Posterior cingulate gyrus (tissue), 11 donors: ENCODE data around the gene RCAN2.
A peak's percentile ranks its signal among the peaks of the same experiment; 100 is the strongest.
"Not testable (repeated sequence)": the region's sequence is repeated elsewhere in the genome, so short reads cannot be mapped to it uniquely, and the experiment has no call there.

Source experiments
- DNase-seq, 10 donors: peaks; one replicate each; pipeline versions ENCODE4 v3.0.0 to v3.0.0-alpha.2; 2020 to 2021; ENCODE audit warnings: mixed read lengths in 3 of 10
- intact Hi-C: fragments of 100-400 bp; cut with DNase I; formaldehyde crosslinking; loops from one replicate; pipeline ENCODE4 v1.15.1; 2023

RCAN2 gene

DNA sequence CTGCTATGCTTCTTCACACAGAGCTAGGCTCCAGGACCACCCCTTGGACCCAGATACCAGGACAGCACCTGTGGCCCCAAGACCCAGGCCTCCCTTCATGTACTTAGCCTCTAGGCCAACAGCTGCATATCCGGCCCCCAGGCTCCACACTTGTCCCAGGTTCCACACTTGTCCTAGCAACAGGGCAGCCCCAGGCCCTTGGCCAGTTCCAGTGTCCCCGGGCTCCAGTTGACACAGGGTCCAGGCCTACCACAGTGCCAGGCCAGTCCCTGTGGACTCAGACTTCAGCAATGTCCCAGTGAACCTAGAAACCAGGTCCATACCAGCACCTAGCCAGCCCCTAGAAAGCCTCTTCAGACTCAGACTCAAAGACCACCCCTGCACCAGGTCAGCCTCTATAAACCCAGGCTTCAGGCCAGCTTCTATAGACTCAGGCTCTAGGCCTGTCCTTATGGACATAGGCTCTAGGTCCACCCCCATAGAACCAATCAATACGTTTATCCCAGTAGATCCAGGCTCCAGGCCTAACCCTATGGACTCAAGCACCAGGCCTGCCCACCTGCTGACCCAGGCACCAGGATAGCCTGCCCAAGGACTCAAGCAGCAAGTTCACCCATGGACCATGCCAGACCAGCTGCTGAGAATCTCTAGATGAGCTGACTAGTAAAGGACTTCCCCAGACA is 46.3 kb downstream of the RCAN2 start:
- intact Hi-C loops = no loop called here
- DNase-seq = peak in 2 of 10 donors; percentile 57 to 63

DNA sequence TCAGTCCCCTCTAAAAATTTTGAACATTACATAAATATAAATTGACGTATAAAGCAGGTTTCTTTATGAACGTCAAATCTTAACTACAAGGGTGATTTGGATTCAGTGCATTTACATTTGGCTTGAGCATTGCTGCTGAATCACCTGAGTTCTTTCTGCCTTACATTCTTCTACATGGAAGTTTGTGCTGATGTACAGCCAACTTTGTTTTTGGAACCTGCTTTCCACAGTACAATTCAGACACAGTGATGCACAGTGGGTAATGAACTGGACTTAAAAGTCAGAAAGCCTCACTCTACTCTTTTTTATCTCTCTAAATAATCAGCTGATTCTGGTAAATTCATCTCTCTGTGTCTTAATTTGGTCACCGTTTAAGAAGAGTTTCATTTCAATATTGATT is 47.6 kb downstream of the RCAN2 start:
- DNase-seq = no peak
- intact Hi-C loops = no loop called here

DNA sequence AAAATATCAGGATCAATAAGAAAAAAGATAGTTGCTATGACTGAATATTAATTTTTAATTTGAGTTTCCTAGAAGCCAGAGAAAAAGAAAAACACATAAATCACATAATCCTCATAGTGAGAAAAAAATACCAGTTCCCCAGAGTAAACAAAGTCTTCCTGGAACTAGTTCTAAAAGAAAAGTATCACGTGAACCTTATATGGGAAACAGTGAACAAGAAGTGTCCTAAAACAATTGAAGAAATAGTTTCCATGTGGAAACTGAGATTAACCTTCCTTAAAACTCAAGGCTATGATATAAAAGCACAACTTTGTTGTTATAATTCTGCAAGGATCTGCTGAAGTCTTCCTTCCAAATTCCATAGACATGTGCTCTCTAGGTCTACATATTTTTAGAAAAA is 50.6 kb downstream of the RCAN2 start:
- intact Hi-C loops = no loop called here
- no peak for DNase-seq

DNA sequence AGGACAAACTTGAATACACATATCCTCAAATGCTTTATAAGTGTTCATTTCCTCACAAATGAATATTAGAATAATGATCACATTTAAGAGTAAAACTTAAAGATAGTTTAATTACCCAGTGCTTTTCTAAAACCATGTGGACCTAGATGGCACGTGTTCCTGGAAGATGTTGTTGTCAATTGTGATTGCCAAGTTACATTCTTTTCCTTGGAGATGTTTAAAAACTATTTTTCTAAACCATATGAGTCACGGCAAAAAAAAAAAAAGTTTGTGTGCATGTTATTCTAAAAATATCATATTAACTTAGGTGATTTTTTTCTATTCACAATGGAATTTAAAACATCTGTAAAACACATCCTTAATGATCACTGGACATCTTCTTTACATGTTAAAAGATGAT is 51.1 kb downstream of the RCAN2 start:
- DNase-seq = no peak
- intact Hi-C loops = no loop called here

DNA sequence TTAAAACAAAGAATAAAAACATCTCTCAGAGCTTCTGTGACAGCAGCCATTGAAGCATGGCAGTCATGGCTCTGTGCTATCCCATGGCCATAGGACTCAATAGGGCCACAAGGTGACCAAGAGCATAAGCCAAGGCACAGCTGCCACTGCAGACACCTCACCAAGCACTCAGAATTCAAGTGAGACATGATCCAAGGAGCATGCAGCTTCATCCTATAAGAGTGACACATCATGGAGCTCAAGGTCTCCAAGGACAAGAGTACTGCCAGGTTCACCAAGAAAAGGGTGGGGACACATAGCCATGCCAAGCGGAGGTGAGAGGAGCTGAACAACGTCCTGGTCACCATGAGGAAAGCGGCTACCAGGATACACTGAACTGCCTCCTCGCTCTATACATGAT is 53.0 kb downstream of the RCAN2 start:
- intact Hi-C loops = no loop called here
- DNase-seq = peak in 1 of 10 donors; percentile 34

DNA sequence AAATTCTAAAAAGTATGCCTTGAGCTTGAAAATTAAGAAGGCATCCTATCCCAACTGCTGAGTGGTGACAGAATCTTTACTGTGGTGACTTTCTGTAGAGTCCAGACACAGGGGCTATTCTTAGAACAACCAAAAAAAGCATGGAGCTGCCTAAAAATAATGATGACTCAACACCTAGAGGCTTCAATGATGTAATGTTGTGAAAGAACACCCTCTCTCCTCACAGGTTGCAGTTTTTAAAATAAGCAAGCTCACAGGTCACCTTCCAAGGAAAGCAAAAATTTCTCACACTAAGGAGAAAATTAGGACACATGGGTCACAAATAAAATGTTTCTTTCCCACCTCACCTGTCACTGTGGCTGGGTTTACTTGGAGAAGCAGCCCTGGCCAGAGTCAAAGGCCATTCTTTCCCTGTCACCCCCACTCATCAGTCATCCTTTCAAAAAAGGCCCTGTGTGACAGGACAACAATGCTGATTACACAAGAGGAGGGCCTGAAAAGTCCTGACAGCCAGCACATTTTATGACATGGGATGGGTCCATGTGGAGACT is 53.5 kb downstream of the RCAN2 start:
- intact Hi-C loops = no loop called here
- DNase-seq = no peak

- intact Hi-C loops = loop anchor here (5.0 to 10.0 kb wide), 3 partner anchors 70 to 562 kb away; partner anchors contain the start of gene RCAN2
- DNase-seq = no peak
These were observed 68.6 kb downstream of the RCAN2 start for GRCh38 chr6:46422619-46423018.

- DNase-seq = peak in 1 of 10 donors; percentile 26
- intact Hi-C loops = loop anchor here (5.0 to 10.0 kb wide), 3 partner anchors 70 to 563 kb away; partner anchors contain the start of gene RCAN2
These were observed 69.3 kb downstream of the RCAN2 start for GRCh38 chr6:46421939-46422338.

DNA sequence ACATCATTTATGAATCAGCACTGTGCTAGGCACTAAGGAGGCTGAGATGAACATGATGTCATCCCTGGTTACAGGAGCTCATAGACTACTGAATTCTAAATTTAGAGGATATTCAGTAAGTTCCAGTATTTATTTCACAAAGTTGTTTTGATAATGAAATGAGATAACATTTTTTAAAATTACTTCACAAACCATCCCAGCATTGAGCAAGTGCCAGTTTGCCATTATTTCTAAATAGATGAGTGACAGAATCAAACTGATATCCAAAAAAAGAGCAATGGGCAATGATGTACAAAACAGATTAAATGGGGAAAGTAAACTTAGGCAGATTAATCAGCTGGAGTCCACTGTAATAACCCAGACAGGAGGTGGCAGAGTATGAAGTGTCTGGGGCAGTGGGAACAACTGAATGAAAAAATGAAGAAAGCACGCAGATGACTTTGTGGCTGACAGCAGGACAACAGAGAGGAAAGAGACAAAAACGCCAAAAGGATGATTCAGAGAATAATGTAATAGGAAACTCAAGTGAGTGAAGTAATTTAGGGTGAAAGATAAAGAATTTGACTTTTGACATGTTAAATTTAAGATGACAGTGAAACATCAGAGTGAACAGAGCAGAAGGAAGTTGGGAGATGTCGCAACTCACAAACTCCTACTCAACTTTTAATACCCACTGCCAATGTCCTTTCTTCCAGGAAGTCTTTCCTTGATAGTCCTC is 70.2 kb downstream of the RCAN2 start:
- DNase-seq = no peak
- intact Hi-C loops = loop anchor here (5.0 to 10.0 kb wide), 3 partner anchors 71 to 564 kb away; partner anchors contain the start of gene RCAN2

DNA sequence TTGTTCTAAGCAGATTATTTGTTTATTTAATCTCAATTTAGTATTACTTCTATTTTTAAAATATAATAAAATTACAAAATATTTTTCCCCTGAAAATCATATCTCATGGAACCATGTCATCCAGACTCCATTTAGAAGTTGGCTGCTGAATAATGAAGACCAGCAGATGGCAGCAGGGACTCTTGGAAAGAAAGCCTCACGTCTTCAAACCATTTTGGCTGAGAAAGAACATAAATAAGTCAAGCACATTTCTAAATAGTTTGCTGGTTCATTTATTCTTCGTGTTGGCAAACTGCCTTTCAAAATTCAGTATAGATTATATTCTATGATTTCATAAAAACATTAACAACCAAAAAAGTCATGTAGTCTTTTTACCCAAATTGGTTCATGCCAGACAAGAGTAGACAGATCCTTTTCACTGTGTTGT is 71.7 kb downstream of the RCAN2 start:
- peak in 8 of 10 donors; percentile 32 to 89 (median 66) for DNase-seq
- intact Hi-C loops = loop anchor here (1.0 to 10.0 kb wide), 4 partner anchors 73 to 565 kb away; partner anchors contain the start of gene RCAN2

DNA sequence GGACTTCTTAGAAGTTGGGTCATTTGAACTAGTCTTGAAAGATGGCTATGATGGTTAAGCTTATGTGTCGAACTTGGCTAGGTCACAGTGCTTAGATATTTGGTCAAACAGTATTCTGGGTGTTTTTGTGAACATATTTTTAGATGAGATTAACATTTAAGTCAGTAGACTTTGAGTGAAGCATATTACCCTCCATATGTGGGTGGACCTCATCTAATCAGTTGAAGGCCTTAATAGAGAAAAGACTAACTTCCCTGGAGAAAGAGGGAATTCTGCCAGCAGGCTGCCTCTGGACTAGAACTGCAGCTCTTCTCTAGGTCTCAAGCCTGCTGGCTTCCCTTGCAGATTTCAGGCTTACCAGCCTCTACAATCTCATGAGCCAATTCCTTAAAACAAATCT is 76.9 kb downstream of the RCAN2 start:
- intact Hi-C loops = loop anchor here (5.0 kb wide), 1 partner anchor 322 kb away; no protein-coding TSS in a partner anchor

GRCh38 chr6:46412662-46413061 is 78.6 kb downstream of the RCAN2 start:
- intact Hi-C loops = loop anchor here (5.0 kb wide), 1 partner anchor 320 kb away; no protein-coding TSS in a partner anchor
- no peak for DNase-seq

More for the DNA sequence above, 76.9 kb downstream of the RCAN2 start:
- DNase-seq = no peak

DNA sequence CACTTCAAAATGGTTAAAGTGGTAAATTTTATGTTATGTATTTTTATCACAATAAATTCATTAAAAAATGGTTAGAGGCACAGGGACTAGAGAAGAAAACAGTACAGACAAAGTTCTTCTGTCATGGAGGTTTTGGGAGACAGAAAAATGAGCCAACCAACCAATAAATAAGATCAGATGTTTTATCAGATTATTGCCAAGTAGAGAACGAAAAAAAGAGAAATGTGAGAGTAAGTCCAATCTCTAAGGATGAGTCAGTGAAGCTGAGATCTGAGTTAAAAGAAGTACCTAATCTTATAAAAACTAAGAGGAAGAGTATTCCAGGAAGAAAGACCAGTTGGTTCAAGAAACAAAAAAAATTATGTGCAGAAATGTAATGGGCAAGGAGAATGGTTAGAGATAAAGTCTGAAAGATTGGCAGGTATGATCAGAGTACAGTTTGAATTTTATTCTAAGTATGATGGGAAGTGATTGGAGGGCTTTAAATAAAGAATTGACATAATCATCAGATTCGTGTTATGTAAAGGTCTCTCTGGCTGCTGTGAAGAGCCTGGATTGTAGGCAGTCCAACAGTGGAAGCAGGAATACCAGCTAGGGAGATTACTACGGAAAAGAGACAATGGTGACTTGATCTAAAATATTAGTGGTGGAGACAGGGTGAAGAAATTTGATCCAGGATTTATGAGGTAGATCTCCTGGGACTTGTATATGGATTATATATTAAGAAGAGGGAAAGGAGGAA is 79.6 kb downstream of the RCAN2 start:
- intact Hi-C loops = loop anchor here (2.0 to 5.0 kb wide), 2 partner anchors 191 to 319 kb away; no protein-coding TSS in a partner anchor
- DNase-seq = no peak

DNA sequence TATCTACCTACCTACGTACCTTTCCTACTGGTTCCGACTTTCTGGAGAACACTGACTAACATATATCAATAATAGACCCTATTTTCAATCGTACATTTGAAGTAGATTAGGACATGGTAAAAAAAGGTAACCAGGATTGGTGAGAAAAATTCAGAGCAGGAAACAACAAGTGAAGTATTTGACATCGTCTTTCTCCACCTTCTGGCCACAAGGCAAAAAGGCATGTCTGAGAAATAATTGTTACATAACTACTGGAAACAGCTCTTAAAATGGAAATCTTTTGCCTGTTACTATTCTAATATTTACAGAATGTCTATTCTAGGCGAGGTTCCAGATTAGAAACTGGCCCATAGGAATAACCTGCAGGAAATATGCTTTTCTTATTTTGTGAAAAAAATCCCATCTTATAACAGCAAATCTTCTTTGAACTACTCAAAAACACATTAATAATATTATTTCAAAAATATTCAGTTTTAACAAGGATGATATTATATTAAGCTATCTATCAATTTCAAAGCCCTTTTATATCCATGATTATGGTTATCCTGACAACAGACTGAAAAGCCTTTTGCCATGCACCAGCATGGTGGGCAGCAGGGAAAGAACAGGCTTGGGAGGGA is 80.8 kb downstream of the RCAN2 start:
- no peak for DNase-seq
- intact Hi-C loops = loop anchor here (2.0 to 5.0 kb wide), 2 partner anchors 190 to 318 kb away; no protein-coding TSS in a partner anchor

- DNase-seq = peak in 3 of 10 donors; percentile 18 to 83 (median 36)
- intact Hi-C loops = no loop called here
These were observed 83.3 kb downstream of the RCAN2 start for GRCh38 chr6:46407776-46408530.

- no peak for DNase-seq
- intact Hi-C loops = no loop called here
These were observed 84.0 kb downstream of the RCAN2 start for GRCh38 chr6:46407246-46407645.

DNA sequence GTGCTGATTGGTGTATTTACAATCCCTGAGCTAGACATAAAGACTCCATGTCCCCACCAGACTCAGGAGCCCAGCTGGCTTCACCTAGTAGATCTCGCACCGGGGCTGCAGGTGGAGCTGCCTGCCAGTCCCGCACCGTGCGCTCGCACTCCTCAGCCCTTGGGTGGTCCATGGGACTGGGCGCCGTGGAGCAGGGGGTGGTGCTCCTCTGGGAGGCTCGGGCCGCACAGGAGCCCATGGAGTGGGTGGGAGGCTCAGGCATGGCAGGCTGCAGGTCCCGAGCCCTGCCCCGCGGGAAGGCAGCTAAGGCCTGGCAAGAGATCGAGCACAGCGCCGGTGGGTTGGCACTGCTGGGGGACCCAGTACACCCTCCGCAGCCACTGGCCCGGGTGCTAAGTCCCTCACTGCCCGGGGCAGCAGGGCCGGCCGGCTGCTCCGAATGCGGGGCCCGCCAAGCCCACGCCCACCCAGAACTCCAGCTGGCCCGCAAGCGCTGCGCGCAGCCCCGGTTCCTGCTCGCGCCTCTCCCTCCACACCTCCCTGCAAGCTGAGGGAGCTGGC is 85.5 kb downstream of the RCAN2 start:
- intact Hi-C loops = not testable (repeated sequence)
- DNase-seq = peak in 1 of 10 donors; percentile 85

DNA sequence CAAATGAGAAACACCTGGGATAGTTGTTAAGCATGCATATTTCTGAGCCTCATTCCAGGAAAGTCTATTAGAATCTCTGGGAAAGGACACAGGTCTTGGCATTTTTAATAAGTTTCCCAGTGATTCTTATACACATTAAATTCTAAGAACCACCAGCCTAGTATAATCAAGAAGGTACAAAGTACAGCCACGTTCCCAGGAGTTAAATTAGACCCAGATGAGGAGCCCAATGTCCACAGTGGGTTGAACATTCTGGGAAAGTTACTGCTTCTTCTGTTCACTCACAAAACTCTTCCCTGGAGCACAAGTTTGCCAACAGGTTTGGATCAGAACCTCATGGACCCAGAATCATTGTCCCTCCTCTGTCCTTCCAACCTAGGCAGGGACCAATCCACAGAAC is 90.4 kb downstream of the RCAN2 start:
- no peak for DNase-seq
- intact Hi-C loops = no loop called here

DNA sequence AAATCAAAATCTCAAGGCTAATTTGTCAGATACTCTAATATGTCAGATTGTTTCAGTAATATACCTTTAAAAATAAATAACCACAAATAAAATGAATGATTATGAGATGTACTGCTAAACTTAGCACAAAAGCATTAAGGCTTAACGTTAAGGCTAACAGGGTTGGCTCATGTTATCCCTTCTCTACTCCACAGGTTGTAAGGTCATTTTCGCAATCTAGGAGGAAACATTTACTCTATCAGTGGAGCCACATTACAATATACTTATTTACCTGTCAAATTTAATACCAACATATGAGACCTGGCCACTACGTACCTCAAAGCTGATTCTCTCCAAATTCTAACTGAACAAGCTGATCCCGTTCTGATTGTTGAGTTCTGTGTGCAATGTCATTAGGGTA is 95.7 kb downstream of the RCAN2 start:
- intact Hi-C loops = no loop called here
- DNase-seq = no peak
